Measurements from ENCODE around the gene MYH11. TPM values are rescaled to one million over a fixed set of nuclear protein-coding genes. Genes with fewer than 3 reads are reported as not detected.

MYH11 gene
- total and polyA plus RNA-seq, 7 donors = 6.1 to 26.4 (median 14.1) TPM

- no peak overlapping the region for H3K4me3 ChIP-seq
- H3K4me1 ChIP-seq = no peaks in the 10 kb centered on the region
- WGBS, 3 donors = 58 to 75% (median 68%) methylated on average over 2 of the region's 2 CpGs
- no peaks in the 10 kb centered on the region for H3K9me3 ChIP-seq
- DNase-seq = no peak
- intact Hi-C loops (cut with DNase I) = no loop called here
- no peak for ATAC-seq
- H3K36me3 ChIP-seq (ENCODE audit: insufficient read depth in 1 of 2, low read depth in 1 of 2) = no peaks in the 10 kb centered on the region
- TF ChIP-seq CTCF (IDR thresholded peaks at IDR 0.05) = no peak
- H3K27me3 ChIP-seq (ENCODE audit: insufficient read depth in 3 of 3, low read length in 2 of 3) = no peaks in the 10 kb centered on the region
- no peak overlapping the region for H3K27ac ChIP-seq
Measured at GRCh38 chr16:15788846-15789239, 68.0 kb downstream of the MYH11 start.

- 89 to 91% (median 91%) methylated on average over 11 of the region's 11 CpGs for WGBS, 3 donors
- intact Hi-C loops (cut with DNase I) = no loop called here
- Histone ChIP-seq H3K27me3 (ENCODE audit: insufficient read depth in 3 of 3, low read length in 2 of 3) (peaks cover 0 to 2% (median 0%) of the 10 kb centered on the region in 3 donors), H3K9me3 (no peaks in the 10 kb centered on the region), H3K4me1 (no peaks in the 10 kb centered on the region), H3K4me3 (no peak overlapping the region), H3K27ac (no peak overlapping the region), H3K36me3 (ENCODE audit: insufficient read depth in 1 of 2, low read depth in 1 of 2) (no peaks in the 10 kb centered on the region)
- no peak for TF ChIP-seq CTCF (IDR thresholded peaks at IDR 0.05)
- DNase-seq (no peak), ATAC-seq (no peak)
Measured at GRCh38 chr16:15786501-15786900, 70.3 kb downstream of the MYH11 start.

- Histone ChIP-seq H3K4me1 (no peaks in the 10 kb centered on the region), H3K36me3 (ENCODE audit: insufficient read depth in 1 of 2, low read depth in 1 of 2) (no peaks in the 10 kb centered on the region), H3K4me3 (no peak overlapping the region), H3K27me3 (ENCODE audit: insufficient read depth in 3 of 3, low read length in 2 of 3) (peaks cover 0 to 2% (median 0%) of the 10 kb centered on the region in 3 donors), H3K9me3 (no peaks in the 10 kb centered on the region), H3K27ac (no peak overlapping the region)
- no peak for DNase-seq
- TF ChIP-seq CTCF (IDR thresholded peaks at IDR 0.05) = no peak
- WGBS, 3 donors = 73 to 82% (median 76%) methylated on average over 14 of the region's 14 CpGs
- ATAC-seq = no peak
- intact Hi-C loops (cut with DNase I) = no loop called here
Measured at GRCh38 chr16:15785386-15786059, 71.3 kb downstream of the MYH11 start.

- no peak for TF ChIP-seq CTCF (IDR thresholded peaks at IDR 0.05)
Measured at GRCh38 chr16:15783985-15784384, 72.8 kb downstream of the MYH11 start.

More at GRCh38 chr16:15783985-15784384, 72.8 kb downstream of the MYH11 start:
- intact Hi-C loops (cut with DNase I) = no loop called here
- Histone ChIP-seq H3K36me3 (ENCODE audit: insufficient read depth in 1 of 2, low read depth in 1 of 2) (no peaks in the 10 kb centered on the region), H3K4me3 (no peak overlapping the region), H3K27ac (no peak overlapping the region), H3K27me3 (ENCODE audit: insufficient read depth in 3 of 3, low read length in 2 of 3) (peaks cover 0 to 2% (median 0%) of the 10 kb centered on the region in 3 donors), H3K4me1 (no peaks in the 10 kb centered on the region), H3K9me3 (no peaks in the 10 kb centered on the region)
- DNase-seq (no peak), ATAC-seq (no peak)
- WGBS, 3 donors = 93 to 96% (median 94%) methylated on average over 10 of the region's 10 CpGs

Data from psoas muscle (tissue), 8 donors.